ENCODE data around the gene TBCB.

The TBCB gene

DNA sequence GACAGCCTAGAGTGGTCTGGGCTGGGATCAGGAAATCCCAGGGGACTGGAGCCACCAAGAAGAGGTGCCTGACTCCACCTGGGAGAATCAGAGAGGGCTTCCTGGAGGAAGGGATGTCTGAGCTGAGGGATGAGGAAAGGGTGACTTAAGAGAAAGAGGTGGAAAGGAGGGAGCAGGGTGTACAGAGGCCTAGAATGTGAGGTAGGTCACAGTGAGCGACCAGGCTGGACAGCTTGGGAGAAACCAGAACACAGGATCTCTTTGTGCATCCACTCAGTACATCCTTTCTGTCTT lies 1.0 kb downstream of the TBCB start:
- no CpG with 5 or more reads among the region's 1 CpG for WGBS, 2 donors (ENCODE audit: extremely low coverage in 2 of 2, insufficient read length in 2 of 2, insufficient replicate concordance in 1 of 2)
- Histone ChIP-seq H3K27ac (replicated peaks; ENCODE audit: low read length) (no peak overlapping the region), H3K4ac (ENCODE audit: low read length) (no peak overlapping the region), H3K27me3 (ENCODE audit: control insufficient read depth in 3 of 3, insufficient read depth in 3 of 3, low read depth in 1 of 3, low read length in 3 of 3) (no peaks in the 10 kb centered on the region), H2BK15ac (ENCODE audit: low read length) (no peak overlapping the region), H4K91ac (ENCODE audit: low read depth, low read length, poor library complexity) (no peak overlapping the region), H3K18ac (ENCODE audit: low read length) (no peak overlapping the region), H3K9me3 (replicated peaks in 1 of 2; ENCODE audit: control insufficient read depth in 2 of 2, insufficient read depth in 1 of 2, low read depth in 1 of 2, low read length in 2 of 2) (peaks cover 0 to 2% of the 10 kb centered on the region in 2 donors), H3K4me2 (ENCODE audit: insufficient read depth, low read length, poor library complexity, severe bottlenecking) (peak overlapping the region; percentile 85), H3K23ac (ENCODE audit: low read depth, low read length, poor library complexity) (no peak overlapping the region), H2BK12ac (ENCODE audit: low read length) (no peak overlapping the region), H3K79me1 (ENCODE audit: low read depth, low read length) (peaks cover 31% of the 10 kb centered on the region), H2BK5ac (ENCODE audit: low read length) (no peak overlapping the region), H4K8ac (ENCODE audit: low read depth, low read length) (no peak overlapping the region), H2AK5ac (ENCODE audit: low read depth, low read length) (no peak overlapping the region), H3K4me1 (ENCODE audit: control insufficient read depth in 2 of 2, insufficient read depth in 1 of 2, low read depth in 1 of 2, low read length in 2 of 2) (peaks cover 8 to 23% of the 10 kb centered on the region in 2 donors), H3K4me3 (ENCODE audit: low read length in 2 of 2) (peak overlapping the region; percentile 71 to 90), H2AFZ (ENCODE audit: low read length) (no peak overlapping the region), H3K9ac (ENCODE audit: low read depth, low read length, poor library complexity) (no peak overlapping the region), H3K14ac (ENCODE audit: low read length) (no peak overlapping the region), H3K36me3 (replicated peaks in 1 of 2; ENCODE audit: control insufficient read depth in 2 of 2, insufficient read depth in 2 of 2, low read length in 2 of 2) (peaks cover 24 to 69% of the 10 kb centered on the region in 2 donors), H2BK120ac (ENCODE audit: low read depth, low read length) (no peak overlapping the region)
- DNase-seq (ENCODE audit: low spot score): no peak

DNA sequence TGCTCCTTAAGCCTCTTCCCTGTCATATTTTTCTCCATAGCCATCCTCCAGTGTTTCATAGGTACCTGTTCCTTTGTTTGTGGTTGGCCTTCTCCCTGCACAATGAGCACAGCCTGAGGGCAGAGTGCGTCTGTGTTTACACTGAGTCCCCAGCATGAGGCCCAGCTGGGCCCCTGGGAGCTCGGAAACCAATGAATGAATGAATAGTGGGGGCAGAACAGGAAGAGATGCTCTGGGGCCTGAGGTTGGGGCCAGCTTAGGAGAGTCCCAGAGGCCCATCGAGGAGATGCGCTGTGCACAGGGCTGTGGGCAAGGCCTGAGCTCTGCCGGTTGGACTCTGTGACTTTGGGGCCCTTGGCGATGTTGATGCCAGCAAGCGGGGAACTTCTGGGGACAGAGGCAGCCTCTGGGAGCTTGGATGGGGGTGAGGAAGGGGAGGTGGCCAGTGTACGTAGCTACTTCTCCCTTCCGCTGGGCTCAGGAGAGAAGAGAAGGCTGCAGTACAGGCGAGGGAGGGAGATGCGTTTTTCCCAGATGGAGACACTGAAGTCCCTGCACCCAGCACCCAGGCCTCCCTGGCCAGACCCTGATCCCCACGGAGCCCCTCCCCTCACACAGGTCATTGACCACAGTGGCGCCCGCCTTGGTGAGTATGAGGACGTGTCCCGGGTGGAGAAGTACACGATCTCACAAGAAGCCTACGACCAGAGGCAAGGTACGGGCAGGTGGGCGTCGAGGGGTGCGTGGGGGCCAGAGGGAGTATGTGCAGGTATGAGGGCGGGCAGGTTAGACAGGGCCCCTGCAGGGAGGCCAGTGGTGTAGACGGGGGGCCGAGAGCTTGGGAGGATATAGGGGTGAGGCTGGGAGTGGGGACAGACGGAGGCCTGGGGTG lies 5.1 kb downstream of the TBCB start:
- no CpG with 5 or more reads among the region's 26 CpGs for WGBS, 2 donors (ENCODE audit: extremely low coverage in 2 of 2, insufficient read length in 2 of 2, insufficient replicate concordance in 1 of 2)
- Histone ChIP-seq H2BK5ac (ENCODE audit: low read length) (peak overlapping the region; percentile 85), H4K91ac (ENCODE audit: low read depth, low read length, poor library complexity) (no peak overlapping the region), H3K9me3 (replicated peaks in 1 of 2; ENCODE audit: control insufficient read depth in 2 of 2, insufficient read depth in 1 of 2, low read depth in 1 of 2, low read length in 2 of 2) (no peaks in the 10 kb centered on the region), H3K4ac (ENCODE audit: low read length) (no peak overlapping the region), H3K27ac (replicated peaks; ENCODE audit: low read length) (no peak overlapping the region), H2BK15ac (ENCODE audit: low read length) (peak overlapping the region; percentile 17), H3K9ac (ENCODE audit: low read depth, low read length, poor library complexity) (peak overlapping the region; percentile 70), H2AFZ (ENCODE audit: low read length) (no peak overlapping the region), H3K27me3 (ENCODE audit: control insufficient read depth in 3 of 3, insufficient read depth in 3 of 3, low read depth in 1 of 3, low read length in 3 of 3) (no peaks in the 10 kb centered on the region), H3K4me3 (ENCODE audit: low read length in 2 of 2) (no peak overlapping the region), H4K8ac (ENCODE audit: low read depth, low read length) (peak overlapping the region; percentile 82), H3K18ac (ENCODE audit: low read length) (peak overlapping the region; percentile 44), H3K14ac (ENCODE audit: low read length) (peak overlapping the region; percentile 87), H2AK5ac (ENCODE audit: low read depth, low read length) (peak overlapping the region; percentile 92), H3K4me2 (ENCODE audit: insufficient read depth, low read length, poor library complexity, severe bottlenecking) (peak overlapping the region; percentile 23), H3K23ac (ENCODE audit: low read depth, low read length, poor library complexity) (peak overlapping the region; percentile 43), H2BK120ac (ENCODE audit: low read depth, low read length) (peak overlapping the region; percentile 18), H3K79me1 (ENCODE audit: low read depth, low read length) (peaks cover 14% of the 10 kb centered on the region), H3K36me3 (replicated peaks in 1 of 2; ENCODE audit: control insufficient read depth in 2 of 2, insufficient read depth in 2 of 2, low read length in 2 of 2) (peaks cover 27 to 84% of the 10 kb centered on the region in 2 donors), H3K4me1 (ENCODE audit: control insufficient read depth in 2 of 2, insufficient read depth in 1 of 2, low read depth in 1 of 2, low read length in 2 of 2) (peaks cover 2 to 12% of the 10 kb centered on the region in 2 donors), H2BK12ac (ENCODE audit: low read length) (peak overlapping the region; percentile 63)
- DNase-seq (ENCODE audit: low spot score): no peak

DNA sequence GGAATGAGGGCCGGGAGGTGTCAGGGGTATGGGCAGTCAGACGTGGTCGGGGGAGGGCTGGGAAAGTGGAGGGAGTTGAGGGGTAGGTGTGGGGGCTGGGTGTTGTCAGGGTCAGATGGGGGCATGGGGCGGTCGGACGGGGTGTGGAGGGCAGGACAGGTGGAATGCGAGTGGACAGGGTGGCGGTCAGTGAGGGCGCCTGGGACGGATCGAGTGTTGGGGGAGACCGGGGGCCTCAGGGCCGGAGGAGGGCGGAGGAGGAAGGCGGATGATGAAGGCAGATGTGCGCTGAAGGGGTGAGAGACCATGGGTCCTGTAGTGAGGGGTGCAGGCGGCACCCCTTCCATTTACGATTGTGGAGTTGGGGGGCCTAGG lies 5.7 kb downstream of the TBCB start:
- peak overlapping the region; percentile 70 for H3K9ac ChIP-seq (ENCODE audit: low read depth, low read length, poor library complexity)
- no peak overlapping the region for H2BK12ac ChIP-seq (ENCODE audit: low read length)
- peak overlapping the region; percentile 85 for H2BK5ac ChIP-seq (ENCODE audit: low read length)
- H2BK120ac ChIP-seq (ENCODE audit: low read depth, low read length): peak overlapping the region; percentile 18
- H3K4me2 ChIP-seq (ENCODE audit: insufficient read depth, low read length, poor library complexity, severe bottlenecking): no peak overlapping the region
- H3K79me1 ChIP-seq (ENCODE audit: low read depth, low read length): peaks cover 14% of the 10 kb centered on the region
- no peak overlapping the region for H3K18ac ChIP-seq (ENCODE audit: low read length)
- no peaks in the 10 kb centered on the region for H3K9me3 ChIP-seq (replicated peaks in 1 of 2; ENCODE audit: control insufficient read depth in 2 of 2, insufficient read depth in 1 of 2, low read depth in 1 of 2, low read length in 2 of 2)
- DNase-seq (ENCODE audit: low spot score): no peak
- WGBS, 2 donors (ENCODE audit: extremely low coverage in 2 of 2, insufficient read length in 2 of 2, insufficient replicate concordance in 1 of 2): no CpG with 5 or more reads among the region's 18 CpGs
- H2AFZ ChIP-seq (ENCODE audit: low read length): no peak overlapping the region
- no peak overlapping the region for H4K91ac ChIP-seq (ENCODE audit: low read depth, low read length, poor library complexity)
- H3K4me1 ChIP-seq (ENCODE audit: control insufficient read depth in 2 of 2, insufficient read depth in 1 of 2, low read depth in 1 of 2, low read length in 2 of 2): peaks cover 1 to 10% of the 10 kb centered on the region in 2 donors
- H3K23ac ChIP-seq (ENCODE audit: low read depth, low read length, poor library complexity): peak overlapping the region; percentile 43
- no peaks in the 10 kb centered on the region for H3K27me3 ChIP-seq (ENCODE audit: control insufficient read depth in 3 of 3, insufficient read depth in 3 of 3, low read depth in 1 of 3, low read length in 3 of 3)
- no peak overlapping the region for H3K4ac ChIP-seq (ENCODE audit: low read length)
- H3K27ac ChIP-seq (replicated peaks; ENCODE audit: low read length): no peak overlapping the region
- peak overlapping the region; percentile 87 for H3K14ac ChIP-seq (ENCODE audit: low read length)
- no peak overlapping the region for H3K4me3 ChIP-seq (ENCODE audit: low read length in 2 of 2)
- H3K36me3 ChIP-seq (replicated peaks in 1 of 2; ENCODE audit: control insufficient read depth in 2 of 2, insufficient read depth in 2 of 2, low read length in 2 of 2): peaks cover 34 to 90% of the 10 kb centered on the region in 2 donors
- peak overlapping the region; percentile 82 for H4K8ac ChIP-seq (ENCODE audit: low read depth, low read length)
- H2AK5ac ChIP-seq (ENCODE audit: low read depth, low read length): no peak overlapping the region
- no peak overlapping the region for H2BK15ac ChIP-seq (ENCODE audit: low read length)

DNA sequence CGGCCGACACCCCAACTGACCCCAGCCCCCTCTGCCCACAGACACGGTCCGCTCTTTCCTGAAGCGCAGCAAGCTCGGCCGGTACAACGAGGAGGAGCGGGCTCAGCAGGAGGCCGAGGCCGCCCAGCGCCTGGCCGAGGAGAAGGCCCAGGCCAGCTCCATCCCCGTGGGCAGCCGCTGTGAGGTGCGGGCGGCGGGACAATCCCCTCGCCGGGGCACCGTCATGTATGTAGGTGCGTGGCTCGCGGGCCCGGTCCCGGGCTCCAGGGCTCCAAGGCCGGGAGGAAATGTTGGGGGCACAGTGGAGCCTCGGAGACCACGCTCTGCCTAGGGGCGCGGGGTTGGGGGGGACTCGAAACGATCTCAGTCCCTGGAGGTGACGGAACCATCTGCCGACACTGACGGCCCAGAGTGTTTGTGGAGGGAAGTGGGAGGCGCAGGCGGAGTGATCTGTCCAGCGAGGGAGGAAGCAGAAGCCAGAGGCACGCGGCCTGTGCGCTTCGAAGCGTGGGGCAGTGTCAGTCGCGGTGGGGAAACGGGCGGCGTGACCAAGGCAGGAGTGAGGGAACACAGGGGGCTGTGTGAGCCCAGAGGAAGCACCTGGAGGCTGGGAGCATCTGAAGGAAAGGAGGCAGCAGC lies 6.3 kb downstream of the TBCB start:
- H2BK5ac ChIP-seq (ENCODE audit: low read length): peak overlapping the region; percentile 13
- no peak overlapping the region for H3K18ac ChIP-seq (ENCODE audit: low read length)
- no peaks in the 10 kb centered on the region for H3K9me3 ChIP-seq (replicated peaks in 1 of 2; ENCODE audit: control insufficient read depth in 2 of 2, insufficient read depth in 1 of 2, low read depth in 1 of 2, low read length in 2 of 2)
- no peak overlapping the region for H3K4me2 ChIP-seq (ENCODE audit: insufficient read depth, low read length, poor library complexity, severe bottlenecking)
- peaks cover 31 to 86% of the 10 kb centered on the region in 2 donors for H3K36me3 ChIP-seq (replicated peaks in 1 of 2; ENCODE audit: control insufficient read depth in 2 of 2, insufficient read depth in 2 of 2, low read length in 2 of 2)
- H3K79me1 ChIP-seq (ENCODE audit: low read depth, low read length): peaks cover 14% of the 10 kb centered on the region
- H2AFZ ChIP-seq (ENCODE audit: low read length): no peak overlapping the region
- peaks cover 0 to 6% of the 10 kb centered on the region in 2 donors for H3K4me1 ChIP-seq (ENCODE audit: control insufficient read depth in 2 of 2, insufficient read depth in 1 of 2, low read depth in 1 of 2, low read length in 2 of 2)
- H4K91ac ChIP-seq (ENCODE audit: low read depth, low read length, poor library complexity): no peak overlapping the region
- no peak overlapping the region for H3K27ac ChIP-seq (replicated peaks; ENCODE audit: low read length)
- no CpG with 5 or more reads among the region's 49 CpGs for WGBS, 2 donors (ENCODE audit: extremely low coverage in 2 of 2, insufficient read length in 2 of 2, insufficient replicate concordance in 1 of 2)
- no peak overlapping the region for H2BK12ac ChIP-seq (ENCODE audit: low read length)
- H3K27me3 ChIP-seq (ENCODE audit: control insufficient read depth in 3 of 3, insufficient read depth in 3 of 3, low read depth in 1 of 3, low read length in 3 of 3): no peaks in the 10 kb centered on the region
- H3K23ac ChIP-seq (ENCODE audit: low read depth, low read length, poor library complexity): peak overlapping the region; percentile 20
- no peak overlapping the region for H3K4me3 ChIP-seq (ENCODE audit: low read length in 2 of 2)
- H2BK120ac ChIP-seq (ENCODE audit: low read depth, low read length): no peak overlapping the region
- no peak overlapping the region for H2BK15ac ChIP-seq (ENCODE audit: low read length)
- no peak overlapping the region for H3K14ac ChIP-seq (ENCODE audit: low read length)
- no peak overlapping the region for H3K4ac ChIP-seq (ENCODE audit: low read length)
- no peak overlapping the region for H2AK5ac ChIP-seq (ENCODE audit: low read depth, low read length)
- H3K9ac ChIP-seq (ENCODE audit: low read depth, low read length, poor library complexity): no peak overlapping the region
- DNase-seq (ENCODE audit: low spot score): no peak
- no peak overlapping the region for H4K8ac ChIP-seq (ENCODE audit: low read depth, low read length)

Data from neuronal stem cell (in vitro differentiated cells).